GM23338 (cell line): ENCODE data around the gene ERICH3. TPM values are rescaled to one million over a fixed set of nuclear protein-coding genes. Genes with fewer than 3 reads are reported as not detected.

ENCODE experiments used
- ATAC-seq: fragments of 200-7000 bp; cut with Tn5 transposase; 3 replicates; pipeline ENCODE4 v1.9.1; 2020
- DNase-seq: peaks from one replicate; pipeline ENCODE4 v3.0.0-alpha.2; 2015; ENCODE audit warnings: low spot score
- H2AFZ ChIP-seq: fragments of 200-600 bp; sonication (generic); 2 replicates; pipeline ENCODE4 v1.8.0; 2016; ENCODE audit warnings: antibody characterized with exemption, mild to moderate bottlenecking, moderate library complexity
- H3F3A ChIP-seq: fragments of 200-600 bp; sonication (generic); replicated peaks from 2 replicates; pipeline ENCODE4 v1.8.0; 2017; ENCODE audit warnings: antibody characterized with exemption, mixed run types, low read depth
- H3K27ac ChIP-seq: fragments of 200-600 bp; sonication (generic); 2 replicates; pipeline ENCODE4 v1.6.1; 2016; ENCODE audit warnings: low read depth
- H3K27me3 ChIP-seq: fragments of 200-600 bp; sonication (generic); 2 replicates; pipeline ENCODE4 v1.8.0; 2016; ENCODE audit warnings: mild to moderate bottlenecking, mixed run types, moderate library complexity; ENCODE audit not compliant: insufficient read depth
- H3K36me3 ChIP-seq: fragments of 200-600 bp; sonication (generic); 2 replicates; pipeline ENCODE4 v1.8.0; 2016; ENCODE audit warnings: mild to moderate bottlenecking; ENCODE audit not compliant: insufficient read depth
- H3K4me1 ChIP-seq: fragments of 200-600 bp; sonication (generic); 2 replicates; pipeline ENCODE4 v1.8.0; 2016; ENCODE audit warnings: mild to moderate bottlenecking, moderate library complexity; ENCODE audit not compliant: insufficient read depth
- H3K4me2 ChIP-seq: fragments of 200-600 bp; sonication (generic); 2 replicates; pipeline ENCODE4 v1.7.1; 2017; ENCODE audit warnings: mixed run types
- H3K4me3 ChIP-seq: fragments of 200-600 bp; sonication (generic); 2 replicates; pipeline ENCODE4 v1.6.1; 2016; ENCODE audit warnings: mixed run types
- H3K79me2 ChIP-seq: fragments of 200-600 bp; sonication (generic); replicated peaks from 2 replicates; pipeline ENCODE4 v1.8.0; 2017; ENCODE audit warnings: mild to moderate bottlenecking; ENCODE audit not compliant: insufficient read depth
- H3K9me2 ChIP-seq: fragments of 200-600 bp; sonication (generic); 2 replicates; pipeline ENCODE4 v1.8.0; 2017; ENCODE audit not compliant: insufficient read depth
- H4K20me1 ChIP-seq: fragments of 200-600 bp; sonication (generic); replicated peaks from 2 replicates; pipeline ENCODE4 v1.8.0; 2017; ENCODE audit warnings: mild to moderate bottlenecking; ENCODE audit not compliant: insufficient read depth
- H3K27ac Mint-ChIP-seq: 2 replicates; pipeline ENCODE4 v1.8.0; 2020; ENCODE audit warnings: inconsistent platforms, mild to moderate bottlenecking, moderate library complexity, mixed read lengths
- H3K27me3 Mint-ChIP-seq: 3 replicates; pipeline ENCODE4 v1.8.0; 2022; ENCODE audit warnings: low read depth, mild to moderate bottlenecking, moderate library complexity, mixed read lengths, inconsistent platforms; ENCODE audit not compliant: insufficient read depth, poor library complexity
- H3K36me3 Mint-ChIP-seq: 3 replicates; pipeline ENCODE4 v1.8.0; 2021; ENCODE audit warnings: low read depth, mild to moderate bottlenecking, inconsistent platforms, moderate library complexity, mixed read lengths
- H3K4me1 Mint-ChIP-seq: 3 replicates; pipeline ENCODE4 v1.8.0; 2020; ENCODE audit warnings: mild to moderate bottlenecking, inconsistent platforms, mixed read lengths
- H3K4me3 Mint-ChIP-seq: 3 replicates; pipeline ENCODE4 v1.8.0; 2021; ENCODE audit warnings: moderate library complexity, mild to moderate bottlenecking, inconsistent platforms, mixed read lengths
- H3K9me3 Mint-ChIP-seq: 3 replicates; pipeline ENCODE4 v1.8.0; 2020; ENCODE audit warnings: moderate library complexity, mild to moderate bottlenecking, inconsistent platforms, mixed read lengths
- CREB1 ChIP-seq: fragments of 250-450 bp; sonication (Bioruptor Pico); IDR thresholded peaks from 2 replicates; pipeline ENCODE4 v1.5.0; 2020; ENCODE audit warnings: low read depth, mild to moderate bottlenecking, moderate library complexity
- EZH2 ChIP-seq: fragments of 200-600 bp; sonication (generic); IDR thresholded peaks from one replicate; pipeline ENCODE4 v1.8.0; 2017; ENCODE audit warnings: antibody characterized with exemption, mild to moderate bottlenecking, low read depth; ENCODE audit not compliant: unreplicated experiment
- EZH2phosphoT487 ChIP-seq: fragments of 200-600 bp; sonication (generic); IDR thresholded peaks from one replicate; pipeline ENCODE4 v1.8.1; 2018; ENCODE audit warnings: antibody characterized with exemption; ENCODE audit not compliant: unreplicated experiment
- JUNB ChIP-seq: IDR thresholded peaks from one replicate; pipeline ENCODE4 v1.6.1; 2016; ENCODE audit warnings: antibody characterized with exemption; ENCODE audit not compliant: unreplicated experiment
- NANOG ChIP-seq: IDR thresholded peaks from 2 replicates; pipeline ENCODE4 v1.6.1; 2016; ENCODE audit warnings: antibody characterized with exemption, borderline replicate concordance
- POLR2AphosphoS5 ChIP-seq: IDR thresholded peaks from 2 replicates; pipeline ENCODE4 v1.6.1; 2016; ENCODE audit warnings: antibody characterized with exemption, low read depth
- ZNF114 ChIP-seq: fragments of 250-450 bp; sonication (Bioruptor Pico); IDR thresholded peaks from 2 replicates; pipeline ENCODE4 v1.5.0; 2020; ENCODE audit warnings: mild to moderate bottlenecking, moderate library complexity
- ZNF331 ChIP-seq: fragments of 250-450 bp; sonication (Bioruptor Pico); IDR thresholded peaks from 2 replicates; pipeline ENCODE4 v1.5.0; 2020; ENCODE audit warnings: low read depth, mild to moderate bottlenecking, moderate library complexity
- polyA plus RNA-seq: library from polyadenylated mRNA; unstranded; fragments of >200 nt; fragmentation: Nextera tagmentation; extraction: Ambion mirVana; gene quantifications from 2 replicates; pipeline ENCODE4 v1.2.1, GENCODE V29; 2016
- total RNA-seq: library from RNA; depleted of rRNA; stranded (reverse); fragments of >200 nt; shearing (Covaris generic); gene quantifications from 2 replicates; pipeline ENCODE4 v1.2.3, GENCODE V29; 2014
- TF ChIP-seq, protein P1 (sequence below): fragments of 250-450 bp; sonication (Bioruptor Pico); IDR thresholded peaks from 2 replicates; pipeline ENCODE4 v1.5.0; 2020; ENCODE audit warnings: mild to moderate bottlenecking, moderate library complexity
- TF ChIP-seq, protein P2 (sequence below): IDR thresholded peaks from 2 replicates; pipeline ENCODE4 v1.6.1; 2016; ENCODE audit warnings: antibody characterized with exemption
- TF ChIP-seq, protein P3 (sequence below): IDR thresholded peaks from one replicate; pipeline ENCODE4 v1.6.1; 2018; ENCODE audit warnings: antibody characterized with exemption; ENCODE audit not compliant: unreplicated experiment
- TF ChIP-seq, protein P4 (sequence below), 2 experiments: fragments of 200-600 bp in 1 of 2; sonication (generic) in 1 of 2; conservative IDR thresholded peaks; 2 replicates each; pipeline versions ENCODE4 v1.5.1 to v1.6.1; 2016 to 2017; ENCODE audit warnings: antibody characterized with exemption in 2 of 2, low read depth in 2 of 2, mild to moderate bottlenecking in 2 of 2, moderate library complexity in 1 of 2

The ERICH3 gene
- total and polyA plus RNA-seq, 2 experiments from 2014 or later, result not detected

DNA sequence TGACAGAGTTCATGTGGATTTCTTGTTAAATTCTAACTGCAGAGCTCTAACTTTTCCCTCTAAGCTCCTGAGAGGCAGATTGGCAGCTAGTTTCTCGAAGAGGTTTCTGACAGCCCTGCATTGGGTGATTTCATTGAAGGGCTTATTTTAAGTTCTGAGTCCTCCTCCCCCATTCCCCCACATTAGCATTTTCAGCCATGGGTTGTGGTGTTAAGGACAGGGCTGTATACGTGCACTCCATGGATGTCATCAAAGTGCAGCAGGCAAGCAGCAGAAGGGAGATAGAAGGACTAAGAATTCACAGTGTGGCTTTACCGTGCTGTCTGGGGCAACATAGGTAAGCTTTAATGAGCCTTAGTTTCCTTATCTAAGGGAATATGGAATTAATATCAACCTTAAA lies 40.3 kb upstream of the ERICH3 start:
- H2AFZ ChIP-seq, result no peak overlapping the region
- H3K79me2 ChIP-seq, result no peaks in the 10 kb centered on the region
- Mint-ChIP-seq H3K4me3 (no peak overlapping the region), H3K9me3 (no peaks in the 10 kb centered on the region), H3K4me1 (no peaks in the 10 kb centered on the region), H3K27me3 (no peaks in the 10 kb centered on the region), H3K36me3 (peaks cover 4% of the 10 kb centered on the region; the same call in 1 of the 3 replicates), H3K27ac (no peak overlapping the region)
- ATAC-seq, result no peak
- TF ChIP-seq, protein P1, sequence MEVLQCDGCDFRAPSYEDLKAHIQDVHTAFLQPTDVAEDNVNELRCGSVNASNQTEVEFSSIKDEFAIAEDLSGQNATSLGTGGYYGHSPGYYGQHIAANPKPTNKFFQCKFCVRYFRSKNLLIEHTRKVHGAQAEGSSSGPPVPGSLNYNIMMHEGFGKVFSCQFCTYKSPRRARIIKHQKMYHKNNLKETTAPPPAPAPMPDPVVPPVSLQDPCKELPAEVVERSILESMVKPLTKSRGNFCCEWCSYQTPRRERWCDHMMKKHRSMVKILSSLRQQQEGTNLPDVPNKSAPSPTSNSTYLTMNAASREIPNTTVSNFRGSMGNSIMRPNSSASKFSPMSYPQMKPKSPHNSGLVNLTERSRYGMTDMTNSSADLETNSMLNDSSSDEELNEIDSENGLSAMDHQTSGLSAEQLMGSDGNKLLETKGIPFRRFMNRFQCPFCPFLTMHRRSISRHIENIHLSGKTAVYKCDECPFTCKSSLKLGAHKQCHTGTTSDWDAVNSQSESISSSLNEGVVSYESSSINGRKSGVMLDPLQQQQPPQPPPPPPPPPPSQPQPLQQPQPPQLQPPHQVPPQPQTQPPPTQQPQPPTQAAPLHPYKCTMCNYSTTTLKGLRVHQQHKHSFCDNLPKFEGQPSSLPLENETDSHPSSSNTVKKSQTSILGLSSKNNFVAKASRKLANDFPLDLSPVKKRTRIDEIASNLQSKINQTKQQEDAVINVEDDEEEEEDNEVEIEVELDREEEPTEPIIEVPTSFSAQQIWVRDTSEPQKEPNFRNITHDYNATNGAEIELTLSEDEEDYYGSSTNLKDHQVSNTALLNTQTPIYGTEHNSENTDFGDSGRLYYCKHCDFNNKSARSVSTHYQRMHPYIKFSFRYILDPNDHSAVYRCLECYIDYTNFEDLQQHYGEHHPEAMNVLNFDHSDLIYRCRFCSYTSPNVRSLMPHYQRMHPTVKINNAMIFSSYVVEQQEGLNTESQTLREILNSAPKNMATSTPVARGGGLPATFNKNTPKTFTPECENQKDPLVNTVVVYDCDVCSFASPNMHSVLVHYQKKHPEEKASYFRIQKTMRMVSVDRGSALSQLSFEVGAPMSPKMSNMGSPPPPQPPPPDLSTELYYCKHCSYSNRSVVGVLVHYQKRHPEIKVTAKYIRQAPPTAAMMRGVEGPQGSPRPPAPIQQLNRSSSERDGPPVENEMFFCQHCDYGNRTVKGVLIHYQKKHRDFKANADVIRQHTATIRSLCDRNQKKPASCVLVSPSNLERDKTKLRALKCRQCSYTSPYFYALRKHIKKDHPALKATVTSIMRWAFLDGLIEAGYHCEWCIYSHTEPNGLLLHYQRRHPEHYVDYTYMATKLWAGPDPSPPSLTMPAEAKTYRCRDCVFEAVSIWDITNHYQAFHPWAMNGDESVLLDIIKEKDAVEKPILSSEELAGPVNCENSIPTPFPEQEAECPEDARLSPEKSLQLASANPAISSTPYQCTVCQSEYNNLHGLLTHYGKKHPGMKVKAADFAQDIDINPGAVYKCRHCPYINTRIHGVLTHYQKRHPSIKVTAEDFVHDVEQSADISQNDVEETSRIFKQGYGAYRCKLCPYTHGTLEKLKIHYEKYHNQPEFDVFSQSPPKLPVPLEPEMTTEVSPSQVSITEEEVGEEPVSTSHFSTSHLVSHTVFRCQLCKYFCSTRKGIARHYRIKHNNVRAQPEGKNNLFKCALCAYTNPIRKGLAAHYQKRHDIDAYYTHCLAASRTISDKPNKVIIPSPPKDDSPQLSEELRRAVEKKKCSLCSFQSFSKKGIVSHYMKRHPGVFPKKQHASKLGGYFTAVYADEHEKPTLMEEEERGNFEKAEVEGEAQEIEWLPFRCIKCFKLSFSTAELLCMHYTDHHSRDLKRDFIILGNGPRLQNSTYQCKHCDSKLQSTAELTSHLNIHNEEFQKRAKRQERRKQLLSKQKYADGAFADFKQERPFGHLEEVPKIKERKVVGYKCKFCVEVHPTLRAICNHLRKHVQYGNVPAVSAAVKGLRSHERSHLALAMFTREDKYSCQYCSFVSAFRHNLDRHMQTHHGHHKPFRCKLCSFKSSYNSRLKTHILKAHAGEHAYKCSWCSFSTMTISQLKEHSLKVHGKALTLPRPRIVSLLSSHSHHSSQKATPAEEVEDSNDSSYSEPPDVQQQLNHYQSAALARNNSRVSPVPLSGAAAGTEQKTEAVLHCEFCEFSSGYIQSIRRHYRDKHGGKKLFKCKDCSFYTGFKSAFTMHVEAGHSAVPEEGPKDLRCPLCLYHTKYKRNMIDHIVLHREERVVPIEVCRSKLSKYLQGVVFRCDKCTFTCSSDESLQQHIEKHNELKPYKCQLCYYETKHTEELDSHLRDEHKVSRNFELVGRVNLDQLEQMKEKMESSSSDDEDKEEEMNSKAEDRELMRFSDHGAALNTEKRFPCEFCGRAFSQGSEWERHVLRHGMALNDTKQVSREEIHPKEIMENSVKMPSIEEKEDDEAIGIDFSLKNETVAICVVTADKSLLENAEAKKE, result no peak
- TF ChIP-seq ZNF114 (CRISPR knock-in tag) (no peak), JUNB (no peak), ZNF331 (CRISPR knock-in tag) (no peak), EZH2 (no peak), POLR2AphosphoS5 (no peak), CREB1 (CRISPR knock-in tag) (no peak), NANOG (no peak), EZH2phosphoT487 (no peak)
- TF ChIP-seq, protein P2, sequence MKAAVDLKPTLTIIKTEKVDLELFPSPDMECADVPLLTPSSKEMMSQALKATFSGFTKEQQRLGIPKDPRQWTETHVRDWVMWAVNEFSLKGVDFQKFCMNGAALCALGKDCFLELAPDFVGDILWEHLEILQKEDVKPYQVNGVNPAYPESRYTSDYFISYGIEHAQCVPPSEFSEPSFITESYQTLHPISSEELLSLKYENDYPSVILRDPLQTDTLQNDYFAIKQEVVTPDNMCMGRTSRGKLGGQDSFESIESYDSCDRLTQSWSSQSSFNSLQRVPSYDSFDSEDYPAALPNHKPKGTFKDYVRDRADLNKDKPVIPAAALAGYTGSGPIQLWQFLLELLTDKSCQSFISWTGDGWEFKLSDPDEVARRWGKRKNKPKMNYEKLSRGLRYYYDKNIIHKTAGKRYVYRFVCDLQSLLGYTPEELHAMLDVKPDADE, result no peak
- TF ChIP-seq, protein P3, sequence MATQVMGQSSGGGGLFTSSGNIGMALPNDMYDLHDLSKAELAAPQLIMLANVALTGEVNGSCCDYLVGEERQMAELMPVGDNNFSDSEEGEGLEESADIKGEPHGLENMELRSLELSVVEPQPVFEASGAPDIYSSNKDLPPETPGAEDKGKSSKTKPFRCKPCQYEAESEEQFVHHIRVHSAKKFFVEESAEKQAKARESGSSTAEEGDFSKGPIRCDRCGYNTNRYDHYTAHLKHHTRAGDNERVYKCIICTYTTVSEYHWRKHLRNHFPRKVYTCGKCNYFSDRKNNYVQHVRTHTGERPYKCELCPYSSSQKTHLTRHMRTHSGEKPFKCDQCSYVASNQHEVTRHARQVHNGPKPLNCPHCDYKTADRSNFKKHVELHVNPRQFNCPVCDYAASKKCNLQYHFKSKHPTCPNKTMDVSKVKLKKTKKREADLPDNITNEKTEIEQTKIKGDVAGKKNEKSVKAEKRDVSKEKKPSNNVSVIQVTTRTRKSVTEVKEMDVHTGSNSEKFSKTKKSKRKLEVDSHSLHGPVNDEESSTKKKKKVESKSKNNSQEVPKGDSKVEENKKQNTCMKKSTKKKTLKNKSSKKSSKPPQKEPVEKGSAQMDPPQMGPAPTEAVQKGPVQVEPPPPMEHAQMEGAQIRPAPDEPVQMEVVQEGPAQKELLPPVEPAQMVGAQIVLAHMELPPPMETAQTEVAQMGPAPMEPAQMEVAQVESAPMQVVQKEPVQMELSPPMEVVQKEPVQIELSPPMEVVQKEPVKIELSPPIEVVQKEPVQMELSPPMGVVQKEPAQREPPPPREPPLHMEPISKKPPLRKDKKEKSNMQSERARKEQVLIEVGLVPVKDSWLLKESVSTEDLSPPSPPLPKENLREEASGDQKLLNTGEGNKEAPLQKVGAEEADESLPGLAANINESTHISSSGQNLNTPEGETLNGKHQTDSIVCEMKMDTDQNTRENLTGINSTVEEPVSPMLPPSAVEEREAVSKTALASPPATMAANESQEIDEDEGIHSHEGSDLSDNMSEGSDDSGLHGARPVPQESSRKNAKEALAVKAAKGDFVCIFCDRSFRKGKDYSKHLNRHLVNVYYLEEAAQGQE, result no peak
- TF ChIP-seq, protein P4, sequence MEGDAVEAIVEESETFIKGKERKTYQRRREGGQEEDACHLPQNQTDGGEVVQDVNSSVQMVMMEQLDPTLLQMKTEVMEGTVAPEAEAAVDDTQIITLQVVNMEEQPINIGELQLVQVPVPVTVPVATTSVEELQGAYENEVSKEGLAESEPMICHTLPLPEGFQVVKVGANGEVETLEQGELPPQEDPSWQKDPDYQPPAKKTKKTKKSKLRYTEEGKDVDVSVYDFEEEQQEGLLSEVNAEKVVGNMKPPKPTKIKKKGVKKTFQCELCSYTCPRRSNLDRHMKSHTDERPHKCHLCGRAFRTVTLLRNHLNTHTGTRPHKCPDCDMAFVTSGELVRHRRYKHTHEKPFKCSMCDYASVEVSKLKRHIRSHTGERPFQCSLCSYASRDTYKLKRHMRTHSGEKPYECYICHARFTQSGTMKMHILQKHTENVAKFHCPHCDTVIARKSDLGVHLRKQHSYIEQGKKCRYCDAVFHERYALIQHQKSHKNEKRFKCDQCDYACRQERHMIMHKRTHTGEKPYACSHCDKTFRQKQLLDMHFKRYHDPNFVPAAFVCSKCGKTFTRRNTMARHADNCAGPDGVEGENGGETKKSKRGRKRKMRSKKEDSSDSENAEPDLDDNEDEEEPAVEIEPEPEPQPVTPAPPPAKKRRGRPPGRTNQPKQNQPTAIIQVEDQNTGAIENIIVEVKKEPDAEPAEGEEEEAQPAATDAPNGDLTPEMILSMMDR (conservative IDR thresholded peaks at IDR 0.05; ENCODE audit: low read depth in 2 of 2), result no peak
- no peak overlapping the region for H3K27ac ChIP-seq
- no peaks in the 10 kb centered on the region; the same call in 1 of the 2 replicates for H4K20me1 ChIP-seq
- no peaks in the 10 kb centered on the region for H3K9me2 ChIP-seq
- no peak overlapping the region for H3K4me3 ChIP-seq
- H3K27me3 ChIP-seq, result no peaks in the 10 kb centered on the region
- 0 out of 2 replicates have a peak, but pooled peaks cover 10% of the 10 kb centered on the region for H3K36me3 ChIP-seq
- no peak overlapping the region for H3K4me2 ChIP-seq
- peaks cover 9% of the 10 kb centered on the region; the same call in 1 of the 2 replicates for H3K4me1 ChIP-seq
- H3F3A ChIP-seq, result no peaks in the 10 kb centered on the region
- DNase-seq, result no peak
